Testis (tissue), 2 donors: ENCODE results near the gene GPRASP3.
"Not testable (repeated sequence)": the region's sequence is repeated elsewhere in the genome, so short reads cannot be mapped to it uniquely, and the experiment has no call there.

Source experiments
- POLR2A ChIP-seq: fragments of 450-650 bp; IDR thresholded peaks from one replicate; pipeline ENCODE4 v1.6.1; 2017; ENCODE audit warnings: antibody characterized with exemption, mild to moderate bottlenecking, moderate library complexity
- TF ChIP-seq, protein P1 (sequence below), 3 experiments: fragments of 450-650 bp in 2 of 3; fragments of 200-600 bp in 1 of 3; sonication (generic) in 1 of 3; IDR thresholded peaks; one replicate each; pipeline ENCODE4 v1.5.1; 2016 to 2019; ENCODE audit warnings: antibody characterized with exemption in 3 of 3, mild to moderate bottlenecking in 2 of 3, moderate library complexity in 1 of 3

DNA sequence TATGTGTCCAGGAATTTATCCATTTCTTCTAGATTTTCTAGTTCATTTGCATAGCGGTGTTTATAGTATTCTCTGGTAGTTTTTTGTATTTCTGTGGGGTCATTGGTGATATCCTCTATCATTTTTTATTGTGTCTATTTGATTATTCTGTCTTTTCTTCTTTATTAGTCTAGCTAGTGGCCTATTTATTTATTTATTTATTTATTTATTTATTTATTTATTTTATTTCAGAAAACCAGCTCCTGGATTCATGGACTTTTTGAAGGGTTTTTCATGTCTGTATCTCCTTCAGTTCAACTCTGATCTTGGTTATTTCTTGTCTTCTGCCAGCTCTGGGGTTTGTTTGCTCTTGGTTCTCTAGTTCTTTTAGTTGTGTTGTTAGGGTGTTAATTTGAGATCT is 43.1 kb upstream of the GPRASP3 start:
- TF ChIP-seq POLR2A = not testable (repeated sequence)
- TF ChIP-seq, protein P1, sequence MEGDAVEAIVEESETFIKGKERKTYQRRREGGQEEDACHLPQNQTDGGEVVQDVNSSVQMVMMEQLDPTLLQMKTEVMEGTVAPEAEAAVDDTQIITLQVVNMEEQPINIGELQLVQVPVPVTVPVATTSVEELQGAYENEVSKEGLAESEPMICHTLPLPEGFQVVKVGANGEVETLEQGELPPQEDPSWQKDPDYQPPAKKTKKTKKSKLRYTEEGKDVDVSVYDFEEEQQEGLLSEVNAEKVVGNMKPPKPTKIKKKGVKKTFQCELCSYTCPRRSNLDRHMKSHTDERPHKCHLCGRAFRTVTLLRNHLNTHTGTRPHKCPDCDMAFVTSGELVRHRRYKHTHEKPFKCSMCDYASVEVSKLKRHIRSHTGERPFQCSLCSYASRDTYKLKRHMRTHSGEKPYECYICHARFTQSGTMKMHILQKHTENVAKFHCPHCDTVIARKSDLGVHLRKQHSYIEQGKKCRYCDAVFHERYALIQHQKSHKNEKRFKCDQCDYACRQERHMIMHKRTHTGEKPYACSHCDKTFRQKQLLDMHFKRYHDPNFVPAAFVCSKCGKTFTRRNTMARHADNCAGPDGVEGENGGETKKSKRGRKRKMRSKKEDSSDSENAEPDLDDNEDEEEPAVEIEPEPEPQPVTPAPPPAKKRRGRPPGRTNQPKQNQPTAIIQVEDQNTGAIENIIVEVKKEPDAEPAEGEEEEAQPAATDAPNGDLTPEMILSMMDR (IDR thresholded peaks at IDR 0.05) = not testable (repeated sequence)
